HG02588 (cell line): Measurements from ENCODE around the gene MCL1.

Source experiments
- ATAC-seq: cut with Tn5 transposase; IDR thresholded peaks from one replicate; pipeline ENCODE4 v1.9.1; 2021; ENCODE audit warnings: mild to moderate bottlenecking, moderate library complexity; ENCODE audit not compliant: unreplicated experiment

The MCL1 gene

GRCh38 chr1:150544204-150544603 is 35.2 kb downstream of the MCL1 start:
- no peak for ATAC-seq

GRCh38 chr1:150543500-150544143 is 35.8 kb downstream of the MCL1 start:
- no peak for ATAC-seq

- ATAC-seq: no peak
Measured at GRCh38 chr1:150537732-150538684, 41.4 kb downstream of the MCL1 start.

- ATAC-seq: no peak
Measured at GRCh38 chr1:150536836-150537731, 42.3 kb downstream of the MCL1 start.

- ATAC-seq: no peak
Measured at GRCh38 chr1:150535511-150536287, 43.7 kb downstream of the MCL1 start.

- ATAC-seq: no peak
Measured at GRCh38 chr1:150534002-150534401, 45.4 kb downstream of the MCL1 start.

GRCh38 chr1:150532860-150533259 is 46.5 kb downstream of the MCL1 start:
- ATAC-seq: no peak

- ATAC-seq: no peak
Measured at GRCh38 chr1:150530491-150531159, 48.8 kb downstream of the MCL1 start.

- ATAC-seq: no peak
Measured at GRCh38 chr1:150529017-150529416, 50.4 kb downstream of the MCL1 start.

- no peak for ATAC-seq
Measured at GRCh38 chr1:150528196-150528595, 51.2 kb downstream of the MCL1 start.

- no peak for ATAC-seq
Measured at GRCh38 chr1:150525348-150525747, 54.1 kb downstream of the MCL1 start.
